HG03342 (cell line): ENCODE data around the gene LRRC46.

Experiments used
- ATAC-seq: cut with Tn5 transposase; IDR thresholded peaks from one replicate; pipeline ENCODE4 v1.9.1; 2021; ENCODE audit warnings: mild to moderate bottlenecking, moderate library complexity; ENCODE audit not compliant: unreplicated experiment

Gene LRRC46

GRCh38 chr17:47831003-47831933, at the start of gene LRRC46, which contains the start of gene MRPL10:
LRRC46 (plus strand) TSS chr17:47831670; CDS start chr17:47831990, 320 bp downstream.
MRPL10 (minus strand) TSS chr17:47831541; CDS start chr17:47831511, 30 bp downstream.
- peak; percentile 90 for ATAC-seq

- ATAC-seq = no peak
These were observed 45.8 kb upstream of the LRRC46 start for GRCh38 chr17:47785538-47786123.

GRCh38 chr17:47789611-47790561, 41.6 kb upstream of the LRRC46 start:
- ATAC-seq = no peak

- ATAC-seq = no peak
These were observed 40.4 kb upstream of the LRRC46 start for GRCh38 chr17:47791025-47791424.

- no peak for ATAC-seq
These were observed 39.0 kb upstream of the LRRC46 start for GRCh38 chr17:47792457-47792856.

- ATAC-seq = no peak
These were observed 38.5 kb upstream of the LRRC46 start for GRCh38 chr17:47792979-47793378.

GRCh38 chr17:47797797-47798196, 33.7 kb upstream of the LRRC46 start:
- ATAC-seq = no peak

- ATAC-seq = no peak
These were observed 30.8 kb upstream of the LRRC46 start for GRCh38 chr17:47800686-47801085.

- ATAC-seq = no peak
These were observed 30.2 kb upstream of the LRRC46 start for GRCh38 chr17:47801176-47801765.

GRCh38 chr17:47801906-47802305, 29.6 kb upstream of the LRRC46 start:
- ATAC-seq = no peak

GRCh38 chr17:47802341-47803022, 29.0 kb upstream of the LRRC46 start:
- ATAC-seq = no peak

- ATAC-seq = no peak
These were observed 28.3 kb upstream of the LRRC46 start for GRCh38 chr17:47803201-47803600.

GRCh38 chr17:47803751-47804150, 27.7 kb upstream of the LRRC46 start:
- ATAC-seq = no peak

- ATAC-seq = no peak
These were observed 27.0 kb upstream of the LRRC46 start for GRCh38 chr17:47804461-47804860.

- no peak for ATAC-seq
These were observed 25.2 kb upstream of the LRRC46 start for GRCh38 chr17:47806026-47806912.

GRCh38 chr17:47806913-47807255, 24.6 kb upstream of the LRRC46 start:
- ATAC-seq = no peak

GRCh38 chr17:47807421-47807820, 24.0 kb upstream of the LRRC46 start:
- ATAC-seq = no peak

GRCh38 chr17:47808036-47808829, 23.2 kb upstream of the LRRC46 start:
- ATAC-seq = no peak
